Caco-2 (cell line): Measurements from ENCODE around the gene RNU2-63P. TPM values are rescaled to one million over a fixed set of nuclear protein-coding genes. Genes with fewer than 3 reads are reported as not detected.

ENCODE experiments used
- BruUV-seq: library from RNA; stranded (reverse); fragments of 400-500 nt; replicated peaks from 2 replicates; lab custom pipeline; 2021; lab: Mats Ljungman, UMichigan
- CTCF ChIA-PET: fragments of 300-600 bp; sonication (Branson Sonifier 250); formaldehyde crosslinking; loops from one replicate; lab custom pipeline; 2022; ENCODE audit warnings: antibody characterized with exemption; lab: Charles Lee
- POLR2A ChIA-PET: fragments of 300-600 bp; sonication (Branson Sonifier 250); formaldehyde crosslinking; loops from one replicate; lab custom pipeline; 2022; ENCODE audit warnings: antibody characterized with exemption; lab: Charles Lee
- DNase-seq, 2 experiments: peaks; one replicate each; pipeline versions ENCODE4 v3.0.0 to v3.0.0-alpha.2; 2020 to 2022
- H3K27me3 ChIP-seq: replicated peaks from 2 replicates; pipeline ENCODE4 v1.6.0; 2011; ENCODE audit warnings: low read length; ENCODE audit not compliant: control insufficient read depth, insufficient read depth
- H3K36me3 ChIP-seq: 2 replicates; pipeline ENCODE4 v1.5.1; 2011; ENCODE audit warnings: low read length; ENCODE audit not compliant: control insufficient read depth, insufficient read depth
- H3K4me1 ChIP-seq: fragments of 250-450 bp; sonication (Bioruptor Pico); 2 replicates; pipeline ENCODE4 v1.5.1; 2020; ENCODE audit warnings: mild to moderate bottlenecking
- H3K4me3 ChIP-seq: 2 replicates; pipeline ENCODE4 v1.5.1; 2011; ENCODE audit warnings: low read depth, mild to moderate bottlenecking, control low read depth, low read length
- H3K9me3 ChIP-seq: fragments of 250-450 bp; sonication (Bioruptor Pico); 2 replicates; pipeline ENCODE4 v1.5.1; 2020; ENCODE audit warnings: mild to moderate bottlenecking, moderate library complexity
- H3K27ac Mint-ChIP-seq: one replicate; pipeline ENCODE4 v1.8.0; 2022; ENCODE audit warnings: mixed read lengths; ENCODE audit not compliant: unreplicated experiment
- H3K27me3 Mint-ChIP-seq: one replicate; pipeline ENCODE4 v1.8.0; 2022; ENCODE audit warnings: mixed read lengths; ENCODE audit not compliant: insufficient read depth, unreplicated experiment
- H3K36me3 Mint-ChIP-seq: one replicate; pipeline ENCODE4 v1.8.0; 2022; ENCODE audit warnings: mild to moderate bottlenecking, mixed read lengths; ENCODE audit not compliant: insufficient read depth, unreplicated experiment
- H3K4me1 Mint-ChIP-seq: one replicate; pipeline ENCODE4 v1.8.0; 2022; ENCODE audit warnings: low read depth, mixed read lengths; ENCODE audit not compliant: unreplicated experiment
- H3K4me3 Mint-ChIP-seq: one replicate; pipeline ENCODE4 v1.8.0; 2022; ENCODE audit warnings: mild to moderate bottlenecking, moderate library complexity, mixed read lengths; ENCODE audit not compliant: unreplicated experiment
- H3K9me3 Mint-ChIP-seq: one replicate; pipeline ENCODE4 v1.8.0; 2022; ENCODE audit warnings: mixed read lengths; ENCODE audit not compliant: unreplicated experiment
- CTCF ChIP-seq, 2 experiments: fragments of 200-600 bp in 1 of 2; IDR thresholded peaks; 1 replicate in 1 of 2; 2 replicates in 1 of 2; pipeline versions ENCODE4 v1.5.1 to v1.8.0; 2011 to 2022; ENCODE audit warnings: antibody characterized with exemption in 1 of 2, control low read depth in 1 of 2, inconsistent platforms in 1 of 2, low read depth in 1 of 2, low read length in 1 of 2, mild to moderate bottlenecking in 1 of 2, moderate library complexity in 1 of 2; ENCODE audit not compliant: insufficient read depth in 1 of 2, severe bottlenecking in 1 of 2, unreplicated experiment in 1 of 2
- intact Hi-C: fragments of 100-400 bp; cut with micrococcal nuclease; formaldehyde crosslinking; loops from one replicate; pipeline ENCODE4 v1.10.0; 2022; ENCODE audit not compliant: unreplicated experiment
- total RNA-seq: library from RNA; stranded (reverse); gene quantifications from 2 replicates; pipeline ENCODE4 v1.2.3, GENCODE V29; 2022

The RNU2-63P gene
- total RNA-seq, 1 experiment from 2014 or later = 19.4 TPM

- no peaks in the 10 kb centered on the region for H3K9me3 Mint-ChIP-seq
- no peaks in the 10 kb centered on the region for H3K4me1 Mint-ChIP-seq
- no peak overlapping the region for H3K27ac Mint-ChIP-seq
- H3K9me3 ChIP-seq = no peaks in the 10 kb centered on the region
- ChIA-PET POLR2A (no interaction called here), CTCF (no interaction called here)
- peaks cover 5% of the 10 kb centered on the region for H3K36me3 Mint-ChIP-seq
- no peaks in the 10 kb centered on the region for H3K27me3 ChIP-seq
- intact Hi-C loops = no loop called here
- no peaks in the 10 kb centered on the region for H3K36me3 ChIP-seq
- H3K27me3 Mint-ChIP-seq = no peaks in the 10 kb centered on the region
- no peak overlapping the region for H3K4me3 Mint-ChIP-seq
- no peak for TF ChIP-seq CTCF (IDR thresholded peaks at IDR 0.05; ENCODE audit: insufficient read depth in 1 of 2, low read depth in 1 of 2, low read length in 1 of 2, severe bottlenecking in 1 of 2, unreplicated experiment in 1 of 2)
- BruUV-seq = no TSS peak
- no peak overlapping the region for H3K4me3 ChIP-seq
- no peaks in the 10 kb centered on the region for H3K4me1 ChIP-seq
- DNase-seq = no peak
Observed at GRCh38 chr2:88032070-88032702, 15.8 kb upstream of the RNU2-63P start.

- H3K36me3 Mint-ChIP-seq = peaks cover 5% of the 10 kb centered on the region
- no peak for TF ChIP-seq CTCF (IDR thresholded peaks at IDR 0.05; ENCODE audit: insufficient read depth in 1 of 2, low read depth in 1 of 2, low read length in 1 of 2, severe bottlenecking in 1 of 2, unreplicated experiment in 1 of 2)
Observed at GRCh38 chr2:88028931-88029330, 12.6 kb upstream of the RNU2-63P start.

GRCh38 chr2:88027697-88028389 lies 11.5 kb upstream of the RNU2-63P start:
- intact Hi-C loops = no loop called here
- DNase-seq = no peak
- no peak overlapping the region for H3K4me3 Mint-ChIP-seq
- no peaks in the 10 kb centered on the region for H3K27me3 Mint-ChIP-seq
- H3K27me3 ChIP-seq = no peaks in the 10 kb centered on the region
- no peak overlapping the region for H3K27ac Mint-ChIP-seq
- no peaks in the 10 kb centered on the region for H3K9me3 ChIP-seq
- TF ChIP-seq CTCF (IDR thresholded peaks at IDR 0.05; ENCODE audit: insufficient read depth in 1 of 2, low read depth in 1 of 2, low read length in 1 of 2, severe bottlenecking in 1 of 2, unreplicated experiment in 1 of 2) = no peak
- no peak overlapping the region for H3K4me3 ChIP-seq
- POLR2A ChIA-PET = no interaction called here
- peaks cover 7% of the 10 kb centered on the region for H3K4me1 Mint-ChIP-seq
- BruUV-seq = TSS peak; percentile 40
- H3K4me1 ChIP-seq = no peaks in the 10 kb centered on the region
- CTCF ChIA-PET = no interaction called here
- no peaks in the 10 kb centered on the region for H3K36me3 ChIP-seq
- no peaks in the 10 kb centered on the region for H3K9me3 Mint-ChIP-seq
- H3K36me3 Mint-ChIP-seq = peaks cover 5% of the 10 kb centered on the region

More at GRCh38 chr2:88028931-88029330, 12.6 kb upstream of the RNU2-63P start:
- no peaks in the 10 kb centered on the region for H3K36me3 ChIP-seq
- H3K27me3 Mint-ChIP-seq = no peaks in the 10 kb centered on the region
- no peaks in the 10 kb centered on the region for H3K4me1 ChIP-seq
- POLR2A ChIA-PET = no interaction called here
- H3K27me3 ChIP-seq = no peaks in the 10 kb centered on the region
- DNase-seq = no peak
- no TSS peak for BruUV-seq
- H3K4me1 Mint-ChIP-seq = peaks cover 6% of the 10 kb centered on the region
- no peak overlapping the region for H3K27ac Mint-ChIP-seq
- no peak overlapping the region for H3K4me3 ChIP-seq
- intact Hi-C loops = no loop called here
- no peaks in the 10 kb centered on the region for H3K9me3 ChIP-seq
- CTCF ChIA-PET = no interaction called here
- no peaks in the 10 kb centered on the region for H3K9me3 Mint-ChIP-seq
- no peak overlapping the region for H3K4me3 Mint-ChIP-seq
